Glutamatergic neuron (in vitro differentiated cells): ENCODE results near the gene HMX2. TPM values are rescaled to one million over a fixed set of nuclear protein-coding genes. Genes with fewer than 3 reads are reported as not detected.

Source experiments
- DNase-seq: peaks from one replicate; pipeline ENCODE4 v3.0.0; 2022
- H3K27ac Mint-ChIP-seq: one replicate; pipeline ENCODE4 v1.8.0; 2020; ENCODE audit warnings: mild to moderate bottlenecking, mixed read lengths, inconsistent platforms; ENCODE audit not compliant: unreplicated experiment
- H3K27me3 Mint-ChIP-seq: one replicate; pipeline ENCODE4 v1.8.0; 2020; ENCODE audit warnings: mild to moderate bottlenecking, moderate library complexity, mixed read lengths, inconsistent platforms; ENCODE audit not compliant: unreplicated experiment
- H3K36me3 Mint-ChIP-seq: one replicate; pipeline ENCODE4 v1.8.0; 2020; ENCODE audit warnings: mild to moderate bottlenecking, mixed read lengths, inconsistent platforms; ENCODE audit not compliant: unreplicated experiment
- H3K4me1 Mint-ChIP-seq: one replicate; pipeline ENCODE4 v1.8.0; 2020; ENCODE audit warnings: mild to moderate bottlenecking, low read depth, mixed read lengths, inconsistent platforms; ENCODE audit not compliant: unreplicated experiment
- H3K4me3 Mint-ChIP-seq: one replicate; pipeline ENCODE4 v1.8.0; 2020; ENCODE audit warnings: mild to moderate bottlenecking, mixed read lengths, inconsistent platforms; ENCODE audit not compliant: unreplicated experiment
- H3K9me3 Mint-ChIP-seq: one replicate; pipeline ENCODE4 v1.8.0; 2020; ENCODE audit warnings: mild to moderate bottlenecking, moderate library complexity, mixed read lengths, inconsistent platforms; ENCODE audit not compliant: unreplicated experiment
- CTCF ChIP-seq: fragments of 200-600 bp; sonication (generic); IDR thresholded peaks from one replicate; pipeline ENCODE4 v1.5.0; 2021; ENCODE audit not compliant: partially characterized antibody, unreplicated experiment
- total RNA-seq: library from RNA; stranded (reverse); fragmentation: NEBNext Ultra II Directional; extraction: Animal tissue kit (Norgen Biotek cat#: 25700); gene quantifications from one replicate; pipeline ENCODE4 v1.2.1, GENCODE V29; 2021; ENCODE audit not compliant: unreplicated experiment

Gene HMX2
- total RNA-seq, 1 donor from 2014 or later, result not detected

GRCh38 chr10:123144697-123145541 lies 3.0 kb upstream of the HMX2 start:
- H3K36me3 Mint-ChIP-seq, result no peaks in the 10 kb centered on the region
- H3K4me3 Mint-ChIP-seq, result peak overlapping the region; percentile 65
- TF ChIP-seq CTCF, result no peak
- H3K9me3 Mint-ChIP-seq, result peaks cover 11% of the 10 kb centered on the region
- peaks cover 28% of the 10 kb centered on the region for H3K4me1 Mint-ChIP-seq
- H3K27ac Mint-ChIP-seq, result no peak overlapping the region
- peaks cover 41% of the 10 kb centered on the region for H3K27me3 Mint-ChIP-seq
- no peak for DNase-seq

GRCh38 chr10:123145542-123146012 lies 2.4 kb upstream of the HMX2 start:
- TF ChIP-seq CTCF, result no peak
- Mint-ChIP-seq H3K4me3 (no peak overlapping the region), H3K9me3 (peaks cover 13% of the 10 kb centered on the region), H3K4me1 (peaks cover 27% of the 10 kb centered on the region), H3K36me3 (no peaks in the 10 kb centered on the region), H3K27ac (no peak overlapping the region), H3K27me3 (peaks cover 41% of the 10 kb centered on the region)
- DNase-seq, result no peak

GRCh38 chr10:123146013-123146893 lies 1.7 kb upstream of the HMX2 start:
- Mint-ChIP-seq H3K4me1 (peaks cover 26% of the 10 kb centered on the region), H3K4me3 (peak overlapping the region; percentile 11), H3K36me3 (no peaks in the 10 kb centered on the region), H3K9me3 (peaks cover 13% of the 10 kb centered on the region), H3K27ac (no peak overlapping the region), H3K27me3 (peaks cover 36% of the 10 kb centered on the region)
- DNase-seq, result peak; percentile 82
- no peak for TF ChIP-seq CTCF

- H3K27ac Mint-ChIP-seq, result no peak overlapping the region
- peaks cover 31% of the 10 kb centered on the region for H3K4me1 Mint-ChIP-seq
- H3K27me3 Mint-ChIP-seq, result peaks cover 38% of the 10 kb centered on the region
- peaks cover 14% of the 10 kb centered on the region for H3K9me3 Mint-ChIP-seq
- H3K4me3 Mint-ChIP-seq, result peak overlapping the region; percentile 11
- TF ChIP-seq CTCF, result no peak
- no peak for DNase-seq
- H3K36me3 Mint-ChIP-seq, result no peaks in the 10 kb centered on the region
Measured at GRCh38 chr10:123146894-123147634, 872 bp upstream of the HMX2 start.
